ENCODE measurements around the gene TCF12.

TCF12 gene

GRCh38 chr15:57231559-57231958 is 313.1 kb downstream of the TCF12 start:
- FAIRE-seq (no peak), DNase-seq (ENCODE audit: insufficient read length, low spot score) (no peak)
- TF ChIP-seq CTCF (IDR thresholded peaks at IDR 0.05; ENCODE audit: insufficient read depth, missing control alignments), result no peak

GRCh38 chr15:57234156-57234555 is 315.7 kb downstream of the TCF12 start:
- FAIRE-seq (no peak), DNase-seq (ENCODE audit: insufficient read length, low spot score) (no peak)
- no peak for TF ChIP-seq CTCF (IDR thresholded peaks at IDR 0.05; ENCODE audit: insufficient read depth, missing control alignments)

GRCh38 chr15:57235186-57235585 is 316.7 kb downstream of the TCF12 start:
- FAIRE-seq, result no peak
- no peak for TF ChIP-seq CTCF (IDR thresholded peaks at IDR 0.05; ENCODE audit: insufficient read depth, missing control alignments)

GRCh38 chr15:57235873-57236272 is 317.4 kb downstream of the TCF12 start:
- TF ChIP-seq CTCF (IDR thresholded peaks at IDR 0.05; ENCODE audit: insufficient read depth, missing control alignments), result no peak
- no peak for DNase-seq (ENCODE audit: insufficient read length, low spot score)
- peak; percentile 93 for FAIRE-seq

More at GRCh38 chr15:57235186-57235585, 316.7 kb downstream of the TCF12 start:
- no peak for DNase-seq (ENCODE audit: insufficient read length, low spot score)

GRCh38 chr15:57236561-57237300 is 318.3 kb downstream of the TCF12 start:
- no peak for DNase-seq (ENCODE audit: insufficient read length, low spot score)
- FAIRE-seq, result no peak
- TF ChIP-seq CTCF (IDR thresholded peaks at IDR 0.05; ENCODE audit: insufficient read depth, missing control alignments), result no peak

GRCh38 chr15:57237301-57237642 is 318.8 kb downstream of the TCF12 start:
- no peak for TF ChIP-seq CTCF (IDR thresholded peaks at IDR 0.05; ENCODE audit: insufficient read depth, missing control alignments)
- FAIRE-seq (no peak), DNase-seq (ENCODE audit: insufficient read length, low spot score) (no peak)

- no peak for DNase-seq (ENCODE audit: insufficient read length, low spot score)
- TF ChIP-seq CTCF (IDR thresholded peaks at IDR 0.05; ENCODE audit: insufficient read depth, missing control alignments), result no peak
- no peak for FAIRE-seq
These were observed 319.2 kb downstream of the TCF12 start for GRCh38 chr15:57237676-57238075.
